Uterus (tissue), 4 donors: ENCODE measurements around the gene VPS45. TPM values are rescaled to one million over a fixed set of nuclear protein-coding genes. Genes with fewer than 3 reads are reported as not detected.
A peak's percentile ranks its signal among the peaks of the same experiment; 100 is the strongest.

Experiments used
- DNase-seq, 2 donors: peaks; one replicate each; pipeline ENCODE4 v3.0.0-alpha.2; 2019 to 2020
- H3K27ac ChIP-seq, 2 donors: fragments of 200-600 bp; sonication (generic); 1 replicate in 1 of 2; 2 replicates in 1 of 2; pipeline ENCODE4 v1.5.1; 2016 to 2018
- H3K27me3 ChIP-seq, 2 donors: fragments of 200-600 bp; sonication (generic); one replicate each; pipeline ENCODE4 v1.5.1; 2018 to 2019; ENCODE audit warnings: control low read depth in 1 of 2
- H3K36me3 ChIP-seq, 2 donors: fragments of 200-600 bp; sonication (generic); one replicate each; pipeline ENCODE4 v1.5.1; 2019; ENCODE audit warnings: control low read depth in 1 of 2
- H3K4me1 ChIP-seq, 2 donors: fragments of 200-600 bp; sonication (generic); one replicate each; pipeline ENCODE4 v1.5.1; 2018 to 2019; ENCODE audit warnings: control low read depth in 1 of 2
- H3K4me3 ChIP-seq, 2 donors: fragments of 200-600 bp; sonication (generic); 1 replicate in 1 of 2; 2 replicates in 1 of 2; pipeline ENCODE4 v1.5.1; 2018 to 2019; ENCODE audit warnings: mild to moderate bottlenecking in 1 of 2
- H3K9me3 ChIP-seq, 2 donors: fragments of 200-600 bp; sonication (generic); one replicate each; pipeline ENCODE4 v1.5.1; 2019; ENCODE audit warnings: control low read depth in 1 of 2
- POLR2A ChIP-seq, 2 donors: fragments of 450-650 bp; IDR thresholded peaks; one replicate each; pipeline ENCODE4 v1.6.1; 2016; ENCODE audit warnings: antibody characterized with exemption in 2 of 2, mild to moderate bottlenecking in 1 of 2, moderate library complexity in 1 of 2
- intact Hi-C: fragments of 100-400 bp; cut with DNase I; formaldehyde crosslinking; loops from one replicate; pipeline ENCODE4 v1.15.1; 2023; ENCODE audit warnings: low total_unique reads
- total RNA-seq, 4 donors: library from RNA; depleted of rRNA in 3 of 4; stranded (reverse); fragments of >200 nt in 3 of 4; gene quantifications; one replicate each; pipeline versions ENCODE4 v1.1.0 to v1.2.4, GENCODE V29; 2014 to 2023
- TF ChIP-seq, protein P1 (sequence below), 4 experiments: fragments of 200-600 bp in 2 of 4; fragments of 450-650 bp in 2 of 4; sonication (generic) in 2 of 4; IDR thresholded peaks; one replicate each; pipeline ENCODE4 v1.5.1; 2016 to 2019; ENCODE audit warnings: antibody characterized with exemption in 4 of 4, mild to moderate bottlenecking in 2 of 4, moderate library complexity in 1 of 4
- donor health status: DM: yes; HTN: yes; CAD: no.

Gene VPS45
- total RNA-seq, 4 donors from 2014 or later = 28.4 to 86.3 (median 66.9) TPM

DNA sequence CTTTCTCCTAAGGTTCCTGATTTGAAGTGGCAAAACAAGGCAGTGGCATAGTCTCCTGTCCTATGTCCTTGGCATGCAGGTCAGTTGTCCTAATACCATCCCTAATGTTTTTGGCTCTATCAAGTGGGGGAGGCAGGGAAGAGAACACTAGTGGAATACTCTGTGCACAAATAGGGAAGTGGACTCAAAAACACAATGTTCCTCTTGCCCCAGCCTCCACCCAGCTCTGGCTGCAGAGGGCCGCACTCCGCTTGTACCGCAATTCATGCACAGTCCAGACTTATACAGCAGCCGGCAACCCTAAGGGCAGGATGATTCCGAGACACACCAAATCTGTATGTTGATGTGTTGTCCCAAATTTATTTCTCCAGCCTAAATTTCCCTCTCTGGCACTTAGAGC lies 96.6 kb downstream of the VPS45 start:
- H3K36me3 ChIP-seq = no peaks in the 10 kb centered on the region
- no peak for DNase-seq
- intact Hi-C loops = no loop called here
- H3K27ac ChIP-seq = peak overlapping the region; percentile 98 to 99
- H3K4me1 ChIP-seq = peaks cover 0 to 20% of the 10 kb centered on the region in 2 donors
- no peaks in the 10 kb centered on the region for H3K9me3 ChIP-seq
- H3K27me3 ChIP-seq = no peaks in the 10 kb centered on the region
- no peak overlapping the region for H3K4me3 ChIP-seq
- TF ChIP-seq, protein P1, sequence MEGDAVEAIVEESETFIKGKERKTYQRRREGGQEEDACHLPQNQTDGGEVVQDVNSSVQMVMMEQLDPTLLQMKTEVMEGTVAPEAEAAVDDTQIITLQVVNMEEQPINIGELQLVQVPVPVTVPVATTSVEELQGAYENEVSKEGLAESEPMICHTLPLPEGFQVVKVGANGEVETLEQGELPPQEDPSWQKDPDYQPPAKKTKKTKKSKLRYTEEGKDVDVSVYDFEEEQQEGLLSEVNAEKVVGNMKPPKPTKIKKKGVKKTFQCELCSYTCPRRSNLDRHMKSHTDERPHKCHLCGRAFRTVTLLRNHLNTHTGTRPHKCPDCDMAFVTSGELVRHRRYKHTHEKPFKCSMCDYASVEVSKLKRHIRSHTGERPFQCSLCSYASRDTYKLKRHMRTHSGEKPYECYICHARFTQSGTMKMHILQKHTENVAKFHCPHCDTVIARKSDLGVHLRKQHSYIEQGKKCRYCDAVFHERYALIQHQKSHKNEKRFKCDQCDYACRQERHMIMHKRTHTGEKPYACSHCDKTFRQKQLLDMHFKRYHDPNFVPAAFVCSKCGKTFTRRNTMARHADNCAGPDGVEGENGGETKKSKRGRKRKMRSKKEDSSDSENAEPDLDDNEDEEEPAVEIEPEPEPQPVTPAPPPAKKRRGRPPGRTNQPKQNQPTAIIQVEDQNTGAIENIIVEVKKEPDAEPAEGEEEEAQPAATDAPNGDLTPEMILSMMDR (IDR thresholded peaks at IDR 0.05) = no peak

- H3K4me3 ChIP-seq = no peak overlapping the region
- peak overlapping the region; percentile 98 to 99 for H3K27ac ChIP-seq
- H3K9me3 ChIP-seq = no peaks in the 10 kb centered on the region
- no peaks in the 10 kb centered on the region for H3K27me3 ChIP-seq
- H3K36me3 ChIP-seq = no peaks in the 10 kb centered on the region
- TF ChIP-seq, protein P1 (IDR thresholded peaks at IDR 0.05) = no peak
- TF ChIP-seq POLR2A (IDR thresholded peaks at IDR 0.05) = no peak
- peaks cover 0 to 17% of the 10 kb centered on the region in 2 donors for H3K4me1 ChIP-seq
- no peak for DNase-seq
- intact Hi-C loops = loop anchor here (5.0 kb wide), 1 partner anchor 92 kb away; no protein-coding TSS in a partner anchor
Observed at GRCh38 chr1:150164779-150165178, 97.2 kb downstream of the VPS45 start.

DNA sequence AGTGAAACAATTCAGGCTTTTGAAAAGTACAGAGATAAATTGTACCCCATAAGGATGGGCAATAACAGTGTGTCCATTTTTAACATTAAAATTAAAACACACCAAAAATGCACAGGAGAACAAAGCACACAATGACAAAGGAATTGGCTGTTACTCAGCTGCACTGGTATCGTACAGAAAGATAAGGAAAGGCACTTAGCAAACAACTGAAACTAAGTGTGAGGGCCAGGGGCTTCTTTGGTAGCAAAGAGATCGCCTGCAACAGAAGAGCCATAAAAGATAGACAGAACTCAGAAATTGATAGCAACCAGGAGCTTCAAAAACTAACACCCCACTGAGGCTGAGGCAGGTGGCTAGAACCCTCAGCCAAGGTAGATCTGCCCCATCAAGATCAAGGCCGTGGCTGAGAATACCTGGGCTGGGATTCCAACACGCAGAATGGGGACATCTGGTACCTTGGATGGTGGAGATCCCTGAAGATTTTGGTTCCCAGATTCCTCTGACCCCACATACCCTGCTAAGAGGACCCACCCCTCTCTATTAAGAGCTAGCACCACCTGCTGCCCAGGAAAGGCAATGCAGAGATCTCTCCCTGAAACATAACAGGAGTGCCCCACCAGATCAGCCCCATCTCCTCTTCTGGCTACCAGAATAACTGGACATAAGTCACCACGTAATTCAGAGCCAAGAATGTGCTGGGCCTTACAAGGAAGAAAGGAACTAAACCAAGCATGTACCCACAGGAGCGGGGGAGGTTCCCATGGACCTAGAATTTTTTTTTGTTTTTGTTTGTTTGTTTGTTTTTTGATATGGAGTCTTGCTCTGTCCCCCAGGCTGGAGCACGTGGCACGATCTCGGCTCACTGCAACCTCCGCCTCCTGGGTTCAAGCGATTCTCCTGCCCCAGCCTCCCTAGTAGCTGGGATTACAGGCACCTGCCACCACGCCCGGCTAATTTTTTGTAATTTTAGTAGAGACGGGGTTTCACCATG lies 98.3 kb downstream of the VPS45 start:
- DNase-seq = peak; percentile 57 to 58
- Histone ChIP-seq H3K9me3 (no peaks in the 10 kb centered on the region), H3K36me3 (no peaks in the 10 kb centered on the region), H3K4me3 (no peak overlapping the region), H3K27me3 (no peaks in the 10 kb centered on the region), H3K27ac (peak overlapping the region; percentile 98 to 99), H3K4me1 (peaks cover 0 to 17% of the 10 kb centered on the region in 2 donors)
- intact Hi-C loops = loop anchor here (5.0 kb wide), 1 partner anchor 94 kb away; no protein-coding TSS in a partner anchor
- TF ChIP-seq POLR2A (IDR thresholded peaks at IDR 0.05) = no peak
- TF ChIP-seq, protein P1 (IDR thresholded peaks at IDR 0.05) = peak; percentile 42 to 59 (median 53)

DNA sequence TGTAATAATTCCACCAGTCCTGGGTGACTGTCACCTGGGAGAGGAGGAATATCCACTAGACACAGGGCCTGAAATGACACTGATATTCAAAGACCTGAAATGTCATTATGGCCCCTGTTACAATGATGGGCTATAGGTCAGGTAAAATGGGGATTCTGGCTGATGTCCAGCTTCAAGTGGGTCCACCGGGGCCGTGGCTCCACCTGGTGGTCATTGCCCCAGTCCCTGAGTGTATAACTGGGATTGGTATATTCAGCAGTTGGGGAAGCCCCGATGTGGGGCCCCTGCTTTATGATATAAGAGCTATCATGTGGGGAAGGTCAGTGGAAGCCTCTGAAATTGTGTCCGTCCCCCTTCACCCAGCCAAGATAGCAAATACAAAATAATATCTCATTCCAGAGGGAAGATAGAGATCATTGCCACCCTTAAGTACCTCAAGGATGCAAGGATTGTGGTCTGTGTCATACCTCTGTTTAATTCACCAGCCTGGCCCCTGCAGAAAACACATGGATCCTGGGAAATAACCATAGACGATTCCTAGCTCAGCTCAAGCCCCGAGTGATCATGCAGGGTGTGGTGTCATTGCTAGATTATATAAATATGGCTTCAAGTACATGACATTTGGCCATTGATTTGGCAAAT lies 101.5 kb downstream of the VPS45 start:
- intact Hi-C loops = loop anchor here (5.0 kb wide), 1 partner anchor 97 kb away; no protein-coding TSS in a partner anchor
- Histone ChIP-seq H3K4me3 (no peak overlapping the region), H3K4me1 (peaks cover 0 to 6% of the 10 kb centered on the region in 2 donors), H3K36me3 (no peaks in the 10 kb centered on the region), H3K9me3 (no peaks in the 10 kb centered on the region), H3K27me3 (no peaks in the 10 kb centered on the region), H3K27ac (no peak overlapping the region)
- no peak for TF ChIP-seq POLR2A (IDR thresholded peaks at IDR 0.05)
- TF ChIP-seq, protein P1 (IDR thresholded peaks at IDR 0.05) = peak; percentile 82 to 91 (median 84)
- peak; percentile 76 to 79 for DNase-seq
